HCT116 (cell line): ENCODE measurements around the gene TIMP3. TPM values are rescaled to one million over a fixed set of nuclear protein-coding genes. Genes with fewer than 3 reads are reported as not detected.

Source experiments
- ATAC-seq: fragments of 200-7000 bp; cut with Tn5 transposase; 2 replicates; pipeline ENCODE4 v1.9.1; 2020; ENCODE audit warnings: mild to moderate bottlenecking, moderate library complexity
- BruUV-seq: library from RNA; stranded (reverse); fragments of 400-500 nt; replicated peaks from 2 replicates; lab custom pipeline; 2021; lab: Mats Ljungman, UMichigan
- CTCF ChIA-PET: fragments of 300-600 bp; sonication (Branson Sonifier 250); formaldehyde crosslinking; loops from one replicate; lab custom pipeline; 2021; ENCODE audit warnings: antibody characterized with exemption; lab: Charles Lee
- POLR2A ChIA-PET: fragments of 300-600, 350-600 bp; sonication (Branson Sonifier 250); formaldehyde crosslinking; loops from one replicate; lab custom pipeline; 2021; ENCODE audit warnings: antibody characterized with exemption; lab: Charles Lee
- RAD21 ChIA-PET, 2 experiments: fragments of 300-600 bp; sonication (Branson Sonifier 250); formaldehyde crosslinking; loops; one replicate each; lab custom pipeline; 2023; ENCODE audit warnings: low total read pairs in 2 of 2; ENCODE audit not compliant: uncharacterized antibody in 2 of 2, unreplicated experiment in 2 of 2, low non-redundant PET in 1 of 2; lab: Charles Lee
- DNase-seq: peaks from one replicate; pipeline ENCODE4 v3.0.0-alpha.2; 2010; ENCODE audit warnings: low read depth, low spot score
- H2AFZ ChIP-seq: fragments of 200-600 bp; shearing (Covaris generic), sonication (generic); 2 replicates; pipeline ENCODE4 v1.6.1; 2017; ENCODE audit warnings: low read depth, mixed run types, mixed read lengths, antibody characterized with exemption, low read length; ENCODE audit not compliant: poor library complexity, severe bottlenecking
- H3K27ac ChIP-seq: 2 replicates; pipeline ENCODE4 v1.5.1; 2012; ENCODE audit warnings: low read depth, low read length
- H3K27me3 ChIP-seq: fragments of 200-600 bp; sonication (generic); 2 replicates; pipeline ENCODE4 v1.6.1; 2016; ENCODE audit warnings: mixed run types, low read length, mixed read lengths; ENCODE audit not compliant: insufficient read depth
- H3K36me3 ChIP-seq, 2 experiments: fragments of 200-500 bp in 1 of 2; fragments of 200-600 bp in 1 of 2; sonication (Bioruptor generic) in 1 of 2; sonication (generic) in 1 of 2; 2 replicates each; pipeline versions ENCODE4 v1.5.1 to v1.6.1; 2014 to 2016; ENCODE audit warnings: low read length in 2 of 2, inconsistent platforms in 1 of 2, mixed read lengths in 1 of 2, mixed run types in 1 of 2; ENCODE audit not compliant: insufficient read depth in 2 of 2, control insufficient read depth in 1 of 2
- H3K4me1 ChIP-seq, 2 experiments: fragments of 200-600 bp in 1 of 2; sonication (generic) in 1 of 2; 2 replicates each; pipeline versions ENCODE4 v1.5.1 to v1.6.1; 2012 to 2017; ENCODE audit warnings: low read length in 2 of 2, inconsistent platforms in 1 of 2, mild to moderate bottlenecking in 1 of 2, mixed read lengths in 1 of 2, mixed run types in 1 of 2, moderate library complexity in 1 of 2; ENCODE audit not compliant: insufficient read depth in 2 of 2, control insufficient read depth in 1 of 2
- H3K4me2 ChIP-seq: fragments of 200-600 bp; sonication (generic); 2 replicates; pipeline ENCODE4 v1.6.1; 2017; ENCODE audit warnings: mixed run types, low read length, mixed read lengths
- H3K4me3 ChIP-seq, 2 experiments: fragments of 200-600 bp in 1 of 2; sonication (generic) in 1 of 2; replicated peaks in 1 of 2; 2 replicates each; pipeline ENCODE4 v1.5.1; 2011 to 2016; ENCODE audit warnings: low read length in 2 of 2, control low read depth in 1 of 2, low read depth in 1 of 2, mild to moderate bottlenecking in 1 of 2, mixed read lengths in 1 of 2, mixed run types in 1 of 2
- H3K79me2 ChIP-seq: fragments of 200-600 bp; sonication (generic); 2 replicates; pipeline ENCODE4 v1.6.1; 2017; ENCODE audit warnings: mild to moderate bottlenecking, mixed run types, low read length, moderate library complexity, mixed read lengths; ENCODE audit not compliant: insufficient read depth
- H3K9ac ChIP-seq: fragments of 200-600 bp; sonication (generic); 2 replicates; pipeline ENCODE4 v1.6.1; 2016; ENCODE audit warnings: low read length, mixed read lengths
- H3K9me2 ChIP-seq: fragments of 200-600 bp; sonication (generic), shearing (Covaris generic); 2 replicates; pipeline ENCODE4 v1.6.1; 2017; ENCODE audit warnings: mixed run types, mild to moderate bottlenecking, moderate library complexity; ENCODE audit not compliant: insufficient read depth
- H3K9me3 ChIP-seq, 2 experiments: fragments of 200-500 bp in 1 of 2; fragments of 200-600 bp in 1 of 2; sonication (Bioruptor generic) in 1 of 2; sonication (generic) in 1 of 2; 2 replicates each; pipeline ENCODE4 v1.6.1; 2014 to 2017; ENCODE audit warnings: low read length in 2 of 2, mixed read lengths in 2 of 2, inconsistent platforms in 1 of 2, low read depth in 1 of 2, mild to moderate bottlenecking in 1 of 2, mixed run types in 1 of 2, moderate library complexity in 1 of 2; ENCODE audit not compliant: control insufficient read depth in 1 of 2, insufficient read depth in 1 of 2
- H4K20me1 ChIP-seq: fragments of 200-600 bp; sonication (generic), shearing (Covaris generic); 2 replicates; pipeline ENCODE4 v1.6.1; 2017; ENCODE audit warnings: mixed run types, mild to moderate bottlenecking, moderate library complexity; ENCODE audit not compliant: insufficient read depth
- ATF3 ChIP-seq: IDR thresholded peaks from 2 replicates; pipeline ENCODE4 v1.6.1; 2012
- CBX3 ChIP-seq: IDR thresholded peaks from 2 replicates; pipeline ENCODE4 v1.6.1; 2012; ENCODE audit warnings: low read depth
- CEBPB ChIP-seq: IDR thresholded peaks from 2 replicates; pipeline ENCODE4 v1.6.1; 2012; ENCODE audit warnings: low read depth
- CTCF ChIP-seq, 3 experiments: fragments of 200-600 bp in 1 of 3; sonication (generic) in 1 of 3; IDR thresholded peaks in 2 of 3; conservative IDR thresholded peaks in 1 of 3; 2 replicates each; pipeline ENCODE4 v1.5.1; 2012 to 2017; ENCODE audit warnings: low read depth in 2 of 3, low read length in 2 of 3, antibody characterized with exemption in 1 of 3, borderline replicate concordance in 1 of 3, control low read depth in 1 of 3, mild to moderate bottlenecking in 1 of 3, mixed read lengths in 1 of 3, mixed run types in 1 of 3, moderate library complexity in 1 of 3; ENCODE audit not compliant: insufficient read depth in 1 of 3
- EGR1 ChIP-seq: IDR thresholded peaks from 2 replicates; pipeline ENCODE4 v1.6.1; 2012; ENCODE audit warnings: low read depth
- ELF1 ChIP-seq: IDR thresholded peaks from 2 replicates; pipeline ENCODE4 v1.6.1; 2012; ENCODE audit warnings: low read depth, borderline replicate concordance
- EZH2 ChIP-seq: fragments of 200-600 bp; sonication (generic); IDR thresholded peaks from 2 replicates; pipeline ENCODE4 v1.6.1; 2017; ENCODE audit warnings: antibody characterized with exemption, mixed run types
- EZH2phosphoT487 ChIP-seq: fragments of 200-600 bp; IDR thresholded peaks from 2 replicates; pipeline ENCODE4 v1.6.1; 2018; ENCODE audit warnings: antibody characterized with exemption, borderline replicate concordance
- FOSL1 ChIP-seq: IDR thresholded peaks from 2 replicates; pipeline ENCODE4 v1.6.1; 2012; ENCODE audit warnings: low read depth
- JUND ChIP-seq: IDR thresholded peaks from 2 replicates; pipeline ENCODE4 v1.6.1; 2012
- POLR2A ChIP-seq: IDR thresholded peaks from 2 replicates; pipeline ENCODE4 v1.7.0; 2011; ENCODE audit warnings: borderline replicate concordance; ENCODE audit not compliant: insufficient read depth, insufficient read length; ENCODE audit errors: extremely low read depth
- POLR2AphosphoS5 ChIP-seq: IDR thresholded peaks from 2 replicates; pipeline ENCODE4 v1.6.1; 2011; ENCODE audit warnings: mild to moderate bottlenecking, low read depth, low read length, moderate library complexity
- RAD21 ChIP-seq: IDR thresholded peaks from 2 replicates; pipeline ENCODE4 v1.6.1; 2012; ENCODE audit warnings: low read depth, mild to moderate bottlenecking
- REST ChIP-seq: IDR thresholded peaks from 2 replicates; pipeline ENCODE4 v1.6.1; 2012; ENCODE audit warnings: low read depth
- SIN3A ChIP-seq: IDR thresholded peaks from 2 replicates; pipeline ENCODE4 v1.6.1; 2012; ENCODE audit warnings: low read depth
- SP1 ChIP-seq: IDR thresholded peaks from 2 replicates; pipeline ENCODE4 v1.6.1; 2012; ENCODE audit warnings: low read depth
- SRF ChIP-seq: IDR thresholded peaks from 2 replicates; pipeline ENCODE4 v1.6.1; 2012; ENCODE audit warnings: low read depth
- TCF7L2 ChIP-seq: IDR thresholded peaks from 2 replicates; pipeline ENCODE4 v1.7.0; 2011; ENCODE audit warnings: borderline replicate concordance, inconsistent platforms; ENCODE audit not compliant: insufficient read depth, insufficient read length; ENCODE audit errors: extremely low read depth
- ZNF274 ChIP-seq: fragments of 200-500 bp; sonication (Bioruptor generic); IDR thresholded peaks from 2 replicates; pipeline ENCODE4 v1.6.1; 2014; ENCODE audit warnings: mild to moderate bottlenecking, low read depth, low read length, inconsistent platforms
- intact Hi-C: fragments of 100-400 bp; cut with micrococcal nuclease; formaldehyde crosslinking; loops from 2 replicates; pipeline ENCODE4 v1.10.0; 2022
- total RNA-seq: library from RNA; stranded (reverse); gene quantifications from one replicate; pipeline ENCODE4 v1.2.1, GENCODE V29; 2021; ENCODE audit not compliant: unreplicated experiment

Gene TIMP3
- total RNA-seq, 1 experiment from 2014 or later: 2.2 TPM

- CTCF ChIA-PET: no interaction called here
- RAD21 ChIA-PET: no interaction called here
- POLR2A ChIA-PET: no interaction called here
Observed at GRCh38 chr22:32828150-32828549, 26.6 kb downstream of the TIMP3 start.

More at GRCh38 chr22:32828150-32828549, 26.6 kb downstream of the TIMP3 start:
- TF ChIP-seq POLR2A (no peak), EZH2 (no peak), FOSL1 (no peak), SRF (no peak), CEBPB (no peak), EGR1 (no peak), CTCF (IDR thresholded peaks at IDR 0.05 in 2 of 3, conservative IDR thresholded peaks at IDR 0.05 in 1 of 3; ENCODE audit: borderline replicate concordance in 1 of 3, insufficient read depth in 1 of 3, low read depth in 2 of 3, low read length in 2 of 3) (no peak), JUND (no peak), TCF7L2 (no peak), ELF1 (no peak), ATF3 (no peak), SP1 (no peak), POLR2AphosphoS5 (no peak), ZNF274 (no peak), RAD21 (no peak), EZH2phosphoT487 (no peak), REST (no peak), SIN3A (no peak), CBX3 (no peak)
- TF ChIP-seq, all 23 proteins: peak for 0
- no peak for DNase-seq
- Histone ChIP-seq H2AFZ (no peak overlapping the region), H3K9me3 (no peaks in the 10 kb centered on the region), H3K36me3 (no peaks in the 10 kb centered on the region), H3K4me3 (no peak overlapping the region), H3K4me1 (no peaks in the 10 kb centered on the region), H3K4me2 (no peak overlapping the region), H3K9ac (no peak overlapping the region), H3K27me3 (peaks cover 10% of the 10 kb centered on the region), H3K79me2 (no peaks in the 10 kb centered on the region), H4K20me1 (no peaks in the 10 kb centered on the region), H3K27ac (no peak overlapping the region), H3K9me2 (no peaks in the 10 kb centered on the region)
- ATAC-seq: no peak
- intact Hi-C loops: no loop called here
- no TSS peak for BruUV-seq
